ENCODE data around the gene FAM131A.

The FAM131A gene

GRCh38 chr3:184308744-184309143, 28.7 kb upstream of the FAM131A start:
- Mint-ChIP-seq H3K36me3 (ENCODE audit: low read depth) (peaks cover 65% of the 10 kb centered on the region), H3K27ac (peak overlapping the region; percentile 38), H3K4me1 (ENCODE audit: low read depth) (peaks cover 9% of the 10 kb centered on the region), H3K4me3 (no peak overlapping the region), H3K27me3 (no peaks in the 10 kb centered on the region), H3K9me3 (no peaks in the 10 kb centered on the region)
- DNase-seq: no peak

- Mint-ChIP-seq H3K27me3 (no peaks in the 10 kb centered on the region), H3K36me3 (ENCODE audit: low read depth) (peaks cover 51% of the 10 kb centered on the region), H3K9me3 (no peaks in the 10 kb centered on the region), H3K4me3 (no peak overlapping the region), H3K27ac (no peak overlapping the region), H3K4me1 (ENCODE audit: low read depth) (peaks cover 18% of the 10 kb centered on the region)
- no peak for DNase-seq
Measured at GRCh38 chr3:184311633-184312032, 25.8 kb upstream of the FAM131A start.

DNA sequence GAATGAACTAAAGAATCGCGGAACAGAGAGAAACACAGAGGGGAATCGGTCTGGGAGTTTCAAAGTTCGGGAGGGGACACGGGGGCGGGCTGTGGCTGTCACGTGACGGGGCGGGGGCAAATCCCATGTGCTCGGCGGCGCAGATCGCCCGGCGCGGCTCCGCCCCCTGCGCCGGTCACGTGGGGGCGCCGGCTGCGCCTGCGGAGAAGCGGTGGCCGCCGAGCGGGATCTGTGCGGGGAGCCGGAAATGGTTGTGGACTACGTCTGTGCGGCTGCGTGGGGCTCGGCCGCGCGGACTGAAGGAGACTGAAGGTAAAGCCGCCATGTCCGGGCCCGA, 23.1 kb upstream of the FAM131A start, which contains the start of gene EIF4G1:
Gene EIF4G1, plus strand, starts transcription at position 244 of the 337 bp plus-strand sequence. CDS start 1,191 bp downstream, outside the sequence.
- H3K27me3 Mint-ChIP-seq: no peaks in the 10 kb centered on the region
- peak within 1 kb of the TSS; percentile 88 for H3K4me3 Mint-ChIP-seq
- no peaks in the 10 kb centered on the region for H3K9me3 Mint-ChIP-seq
- peak; percentile 94 for DNase-seq
- peak within 1 kb of the TSS; percentile 95 for H3K27ac Mint-ChIP-seq
- H3K4me1 Mint-ChIP-seq (ENCODE audit: low read depth): peaks cover 34% of the 10 kb centered on the region
- H3K36me3 Mint-ChIP-seq (ENCODE audit: low read depth): peaks cover 49% of the 10 kb centered on the region

- Mint-ChIP-seq H3K27ac (peak overlapping the region; percentile 95), H3K4me1 (ENCODE audit: low read depth) (peaks cover 39% of the 10 kb centered on the region), H3K4me3 (peak overlapping the region; percentile 88), H3K9me3 (no peaks in the 10 kb centered on the region), H3K36me3 (ENCODE audit: low read depth) (peaks cover 48% of the 10 kb centered on the region), H3K27me3 (no peaks in the 10 kb centered on the region)
- peak; percentile 80 for DNase-seq
Measured at GRCh38 chr3:184314700-184315542, 22.5 kb upstream of the FAM131A start.

DNA sequence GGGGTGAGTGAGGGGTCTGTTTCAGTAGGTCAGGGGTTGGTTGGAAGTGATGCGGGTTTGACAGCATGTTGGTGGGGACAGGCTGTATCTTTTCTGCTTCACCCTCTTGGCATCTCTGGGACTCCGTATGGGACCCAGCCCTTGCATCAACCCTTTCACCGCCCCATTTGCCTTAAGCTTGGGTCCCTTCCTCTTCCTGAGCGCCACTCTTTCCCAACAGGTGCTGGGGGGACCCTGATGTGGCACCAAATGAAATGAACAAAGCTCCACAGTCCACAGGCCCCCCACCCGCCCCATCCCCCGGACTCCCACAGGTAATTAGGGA, 21.9 kb upstream of the FAM131A start:
- Mint-ChIP-seq H3K4me1 (ENCODE audit: low read depth) (peaks cover 43% of the 10 kb centered on the region), H3K9me3 (no peaks in the 10 kb centered on the region), H3K36me3 (ENCODE audit: low read depth) (peaks cover 50% of the 10 kb centered on the region), H3K4me3 (peak overlapping the region; percentile 88), H3K27ac (peak overlapping the region; percentile 95), H3K27me3 (no peaks in the 10 kb centered on the region)
- no peak for DNase-seq

DNA sequence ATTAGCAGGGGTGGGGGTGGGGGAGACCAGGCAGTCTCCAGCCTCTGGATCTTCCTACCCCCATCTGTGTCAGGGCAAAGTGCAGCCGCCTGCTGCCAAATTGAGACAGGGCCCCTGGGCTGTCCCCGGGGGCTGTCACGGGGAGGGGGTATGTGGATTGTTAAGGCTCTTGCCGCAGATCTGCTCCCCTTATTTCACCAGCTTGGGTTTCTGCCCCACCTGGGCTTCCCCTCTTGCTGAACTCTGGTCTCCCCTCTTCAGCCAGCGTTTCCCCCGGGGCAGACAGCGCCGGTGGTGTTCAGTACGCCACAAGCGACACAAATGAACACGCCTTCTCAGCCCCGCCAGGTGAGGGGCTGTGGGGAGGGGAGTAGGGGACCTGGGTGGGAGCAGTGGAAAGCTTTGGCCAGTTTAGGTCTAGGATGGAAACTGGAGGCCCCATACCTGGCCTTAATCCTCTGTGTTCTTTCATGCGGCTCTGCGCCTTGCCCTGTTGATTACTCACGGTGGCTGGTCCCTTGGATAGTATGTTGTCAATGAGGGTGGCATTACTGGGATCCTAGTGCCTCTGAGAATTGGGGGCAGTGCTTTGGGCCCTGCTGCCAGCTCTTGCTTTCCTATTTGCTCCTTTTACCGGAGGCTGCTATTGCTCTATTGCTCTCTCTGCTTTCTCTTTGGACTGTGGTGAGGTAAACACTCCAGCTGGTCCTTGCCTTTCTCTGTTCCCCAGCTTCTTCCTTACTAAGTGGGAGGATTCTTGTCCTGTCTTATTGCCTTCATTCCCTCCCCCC, 21.3 kb upstream of the FAM131A start:
- Mint-ChIP-seq H3K9me3 (no peaks in the 10 kb centered on the region), H3K4me1 (ENCODE audit: low read depth) (peaks cover 48% of the 10 kb centered on the region), H3K4me3 (peak overlapping the region; percentile 88), H3K27me3 (no peaks in the 10 kb centered on the region), H3K27ac (peak overlapping the region; percentile 95), H3K36me3 (ENCODE audit: low read depth) (peaks cover 56% of the 10 kb centered on the region)
- DNase-seq: no peak

GRCh38 chr3:184316792-184317191, 20.6 kb upstream of the FAM131A start:
- Mint-ChIP-seq H3K27ac (peak overlapping the region; percentile 95), H3K9me3 (no peaks in the 10 kb centered on the region), H3K27me3 (no peaks in the 10 kb centered on the region), H3K4me3 (peak overlapping the region; percentile 88), H3K4me1 (ENCODE audit: low read depth) (peaks cover 53% of the 10 kb centered on the region), H3K36me3 (ENCODE audit: low read depth) (peaks cover 63% of the 10 kb centered on the region)
- no peak for DNase-seq

DNA sequence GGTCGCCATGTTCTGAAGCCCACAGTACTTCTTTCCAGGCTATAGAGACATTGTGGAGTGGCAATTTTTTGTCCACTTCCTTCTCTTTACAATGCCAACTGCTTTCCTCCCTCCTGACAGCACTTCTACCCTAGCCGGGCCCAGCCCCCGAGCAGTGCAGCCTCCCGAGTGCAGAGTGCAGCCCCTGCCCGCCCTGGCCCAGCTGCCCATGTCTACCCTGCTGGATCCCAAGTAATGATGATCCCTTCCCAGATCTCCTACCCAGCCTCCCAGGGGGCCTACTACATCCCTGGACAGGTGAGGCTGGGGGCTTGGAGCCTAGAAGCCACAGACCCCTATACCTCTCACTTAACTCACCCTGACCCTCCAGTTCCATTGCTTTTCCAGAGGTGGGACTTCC, 20.2 kb upstream of the FAM131A start:
- H3K4me3 Mint-ChIP-seq: peak overlapping the region; percentile 88
- H3K27ac Mint-ChIP-seq: peak overlapping the region; percentile 95
- H3K4me1 Mint-ChIP-seq (ENCODE audit: low read depth): peaks cover 53% of the 10 kb centered on the region
- no peaks in the 10 kb centered on the region for H3K27me3 Mint-ChIP-seq
- no peak for DNase-seq
- no peaks in the 10 kb centered on the region for H3K9me3 Mint-ChIP-seq
- peaks cover 67% of the 10 kb centered on the region for H3K36me3 Mint-ChIP-seq (ENCODE audit: low read depth)

DNA sequence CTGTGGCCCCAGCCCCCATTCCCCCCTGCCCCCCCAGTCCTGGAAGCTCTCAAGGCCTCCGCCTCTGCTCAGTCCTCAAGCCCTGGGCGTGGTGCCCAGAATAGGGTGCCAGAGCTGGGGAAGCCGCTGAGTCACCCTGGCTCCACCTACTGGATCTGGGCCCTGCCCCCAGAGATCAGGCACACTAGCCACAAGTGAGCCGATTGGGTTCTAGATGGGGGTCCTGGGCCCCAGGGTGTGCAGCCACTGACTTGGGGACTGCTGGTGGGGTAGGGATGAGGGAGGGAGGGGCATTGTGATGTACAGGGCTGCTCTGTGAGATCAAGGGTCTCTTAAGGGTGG, 17.3 kb upstream of the FAM131A start:
- peak; percentile 69 for DNase-seq
- H3K27ac Mint-ChIP-seq: peak overlapping the region; percentile 55
- H3K9me3 Mint-ChIP-seq: no peaks in the 10 kb centered on the region
- H3K4me1 Mint-ChIP-seq (ENCODE audit: low read depth): peaks cover 72% of the 10 kb centered on the region
- H3K4me3 Mint-ChIP-seq: no peak overlapping the region
- H3K27me3 Mint-ChIP-seq: no peaks in the 10 kb centered on the region
- H3K36me3 Mint-ChIP-seq (ENCODE audit: low read depth): peaks cover 96% of the 10 kb centered on the region

- H3K9me3 Mint-ChIP-seq: no peaks in the 10 kb centered on the region
- DNase-seq: no peak
- no peak overlapping the region for H3K4me3 Mint-ChIP-seq
- H3K36me3 Mint-ChIP-seq (ENCODE audit: low read depth): peaks cover 97% of the 10 kb centered on the region
- H3K27me3 Mint-ChIP-seq: no peaks in the 10 kb centered on the region
- H3K27ac Mint-ChIP-seq: peak overlapping the region; percentile 55
- H3K4me1 Mint-ChIP-seq (ENCODE audit: low read depth): peaks cover 78% of the 10 kb centered on the region
Measured at GRCh38 chr3:184321666-184322065, 15.7 kb upstream of the FAM131A start.

- DNase-seq: no peak
- H3K27me3 Mint-ChIP-seq: no peaks in the 10 kb centered on the region
- H3K36me3 Mint-ChIP-seq (ENCODE audit: low read depth): peaks cover 97% of the 10 kb centered on the region
- H3K27ac Mint-ChIP-seq: peak overlapping the region; percentile 84
- H3K4me3 Mint-ChIP-seq: no peak overlapping the region
- H3K9me3 Mint-ChIP-seq: no peaks in the 10 kb centered on the region
- H3K4me1 Mint-ChIP-seq (ENCODE audit: low read depth): peaks cover 66% of the 10 kb centered on the region
Measured at GRCh38 chr3:184322731-184323487, 14.5 kb upstream of the FAM131A start.

DNA sequence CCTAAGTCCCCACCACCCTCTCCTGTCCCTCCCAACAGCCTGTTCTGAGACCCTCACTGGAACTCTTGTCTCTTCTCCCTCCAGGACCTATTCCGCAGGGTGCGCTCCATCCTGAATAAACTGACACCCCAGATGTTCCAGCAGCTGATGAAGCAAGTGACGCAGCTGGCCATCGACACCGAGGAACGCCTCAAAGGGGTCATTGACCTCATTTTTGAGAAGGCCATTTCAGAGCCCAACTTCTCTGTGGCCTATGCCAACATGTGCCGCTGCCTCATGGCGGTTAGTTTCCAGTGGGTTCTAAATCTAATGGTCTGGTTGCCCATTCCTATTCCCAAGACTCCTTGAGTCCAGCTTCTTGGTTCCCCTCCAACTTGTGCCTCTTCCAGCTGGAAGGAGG, 13.7 kb upstream of the FAM131A start:
- Mint-ChIP-seq H3K27ac (peak overlapping the region; percentile 90), H3K4me1 (ENCODE audit: low read depth) (peaks cover 65% of the 10 kb centered on the region), H3K27me3 (no peaks in the 10 kb centered on the region), H3K9me3 (no peaks in the 10 kb centered on the region), H3K36me3 (ENCODE audit: low read depth) (peaks cover 98% of the 10 kb centered on the region), H3K4me3 (no peak overlapping the region)
- no peak for DNase-seq

GRCh38 chr3:184325269-184325668, 12.1 kb upstream of the FAM131A start:
- Mint-ChIP-seq H3K9me3 (no peaks in the 10 kb centered on the region), H3K36me3 (ENCODE audit: low read depth) (peaks cover 100% of the 10 kb centered on the region), H3K27ac (peak overlapping the region; percentile 90), H3K27me3 (no peaks in the 10 kb centered on the region), H3K4me3 (no peak overlapping the region), H3K4me1 (ENCODE audit: low read depth) (peaks cover 61% of the 10 kb centered on the region)
- DNase-seq: no peak

DNA sequence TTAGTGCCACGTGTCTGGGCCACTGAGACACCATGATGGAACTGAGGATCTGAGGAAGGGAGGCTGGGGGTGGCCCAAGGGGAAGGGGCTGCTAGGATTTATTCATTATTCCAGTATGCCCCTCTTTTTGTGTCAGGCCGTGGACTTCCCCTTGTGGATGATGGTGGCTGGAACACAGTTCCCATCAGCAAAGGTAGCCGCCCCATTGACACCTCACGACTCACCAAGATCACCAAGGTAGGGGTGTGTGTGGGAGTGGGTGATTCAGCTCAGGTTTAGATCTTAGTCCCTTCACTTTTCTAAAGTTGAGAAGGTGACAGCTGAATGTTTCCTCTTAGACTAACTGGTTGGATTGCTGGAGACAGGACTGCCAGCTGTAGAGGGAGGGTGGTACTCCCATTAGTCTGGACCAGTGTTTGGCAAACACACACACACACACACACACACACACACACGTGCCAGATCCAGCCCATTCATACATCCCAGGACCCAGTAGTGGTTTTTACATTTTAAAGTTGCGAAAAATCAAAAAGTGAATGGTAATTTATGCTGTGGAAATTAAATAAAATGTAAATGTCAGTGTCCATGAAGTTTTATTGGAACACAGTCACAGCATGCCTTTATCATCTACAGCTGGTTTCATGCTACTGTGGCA, 11.6 kb upstream of the FAM131A start:
- Mint-ChIP-seq H3K27me3 (no peaks in the 10 kb centered on the region), H3K27ac (peak overlapping the region; percentile 90), H3K4me3 (no peak overlapping the region), H3K9me3 (no peaks in the 10 kb centered on the region), H3K4me1 (ENCODE audit: low read depth) (peaks cover 60% of the 10 kb centered on the region), H3K36me3 (ENCODE audit: low read depth) (peaks cover 100% of the 10 kb centered on the region)
- peak; percentile 54 for DNase-seq
